ENCODE measurements around the gene MYRF. TPM values are rescaled to one million over a fixed set of nuclear protein-coding genes. Genes with fewer than 3 reads are reported as not detected.

The MYRF gene
- polyA plus RNA-seq, 10 donors: 0.48 to 2.2 (median 1.1) TPM

DNA sequence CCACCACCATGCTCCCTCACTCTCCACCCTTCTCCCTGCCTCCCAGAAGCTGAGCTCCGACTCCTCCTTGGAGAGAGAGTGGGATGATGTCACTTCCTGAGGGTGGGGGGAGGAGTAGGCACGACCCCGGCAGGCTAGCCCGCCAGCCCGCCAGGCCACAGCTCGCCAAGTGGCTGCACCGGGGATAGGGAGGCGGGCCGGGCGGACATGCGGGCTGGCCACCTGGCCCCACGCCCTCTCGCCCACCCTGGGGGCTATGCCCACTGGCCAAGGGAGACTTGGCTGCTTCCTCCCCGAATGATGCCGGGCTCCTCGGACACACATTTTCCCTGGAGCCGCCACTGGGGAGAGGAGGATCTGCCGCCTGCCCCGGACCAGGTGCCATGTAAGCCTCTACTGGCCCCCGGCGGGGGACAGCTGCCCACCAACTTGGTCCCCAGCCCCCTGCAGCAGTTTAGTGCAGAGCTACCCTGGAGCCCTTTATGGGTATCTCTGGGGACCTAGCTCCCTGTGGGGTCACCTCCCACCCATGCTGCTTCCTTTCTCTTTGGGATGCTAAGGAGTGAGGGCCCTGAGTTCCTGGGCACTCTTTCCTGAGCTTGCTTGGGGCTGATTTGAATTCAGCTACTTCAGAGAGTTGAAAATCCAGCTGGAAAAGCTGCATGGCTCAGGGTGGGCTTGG is 33.7 kb upstream of the MYRF start:
- DNase-seq: peak; percentile 68 to 89 (median 70)

DNA sequence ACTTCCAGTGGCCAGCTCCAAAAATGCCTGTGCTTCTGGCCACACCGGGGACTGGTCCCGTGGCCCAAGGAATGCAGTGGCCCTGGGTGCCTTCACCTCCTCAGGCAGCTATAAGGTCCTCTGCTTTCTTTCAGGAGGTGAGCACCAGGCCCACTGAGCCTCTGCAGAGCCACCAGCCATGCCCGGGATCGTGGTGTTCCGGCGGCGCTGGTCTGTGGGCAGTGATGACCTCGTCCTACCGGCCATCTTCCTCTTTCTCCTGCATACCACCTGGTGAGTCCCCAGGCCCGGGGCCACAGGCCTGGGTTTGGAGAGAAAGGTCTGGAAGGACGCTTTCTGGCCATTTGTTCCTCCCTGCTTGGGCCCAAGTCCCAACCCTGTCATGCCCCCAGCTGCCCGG is 32.5 kb upstream of the MYRF start:
- DNase-seq: no peak

DNA sequence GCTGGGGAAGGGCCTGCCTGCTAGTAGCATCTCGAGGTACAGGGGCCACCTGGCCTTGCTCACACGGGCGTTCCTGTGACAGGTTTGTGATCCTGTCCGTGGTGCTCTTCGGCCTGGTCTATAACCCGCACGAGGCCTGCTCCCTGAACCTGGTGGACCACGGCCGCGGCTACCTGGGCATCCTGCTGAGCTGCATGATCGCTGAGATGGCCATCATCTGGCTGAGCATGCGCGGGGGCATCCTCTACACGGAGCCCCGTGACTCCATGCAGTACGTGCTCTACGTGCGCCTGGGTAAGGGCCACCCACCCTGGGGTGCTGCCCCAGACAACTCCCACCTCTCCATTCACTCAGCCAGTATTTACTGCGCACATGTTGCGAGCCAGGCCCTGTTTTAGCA is 31.8 kb upstream of the MYRF start:
- no peak for DNase-seq

DNA sequence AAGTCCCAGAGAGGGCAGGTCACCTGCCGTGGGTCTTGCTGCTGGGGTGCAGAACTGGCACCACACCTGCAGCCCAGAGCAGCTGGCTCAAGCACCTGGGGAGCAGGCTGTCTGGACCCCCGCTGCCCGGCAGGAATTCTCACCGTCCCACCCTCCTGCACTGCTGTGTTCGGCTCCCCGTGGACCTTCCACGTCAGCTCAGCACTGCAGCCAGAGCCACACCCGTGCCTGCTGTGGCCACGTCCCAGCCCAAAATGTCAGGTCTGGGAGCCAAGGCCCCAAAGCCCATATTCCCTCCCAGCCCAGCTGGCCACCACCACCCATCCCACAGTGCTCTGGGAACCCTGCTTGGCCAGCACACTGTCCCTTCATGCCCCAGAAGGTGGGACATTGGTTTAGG is 28.0 kb upstream of the MYRF start:
- DNase-seq: no peak

DNA sequence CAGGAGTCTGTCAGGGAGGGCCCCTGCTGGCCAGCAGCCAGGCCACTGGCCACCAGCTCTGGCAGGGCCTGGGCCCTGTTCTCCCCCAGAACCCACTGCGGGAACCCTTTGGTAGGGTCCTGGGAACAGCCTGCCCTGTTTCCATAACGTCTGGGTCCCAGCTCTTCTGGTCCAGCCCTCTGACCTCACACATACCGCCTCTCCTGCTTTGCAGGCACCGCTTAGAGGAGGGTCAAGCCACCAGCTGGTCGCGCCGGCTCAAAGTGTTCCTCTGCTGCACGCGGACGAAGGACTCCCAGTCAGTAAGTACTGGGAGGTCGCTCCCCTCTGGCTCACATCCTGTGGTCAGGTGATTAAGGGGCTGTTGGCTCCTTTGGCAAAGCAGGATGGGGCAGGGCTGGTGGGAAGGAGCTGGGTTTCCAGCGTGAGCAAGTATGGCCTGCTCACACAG is 26.6 kb upstream of the MYRF start:
- no peak for DNase-seq

DNA sequence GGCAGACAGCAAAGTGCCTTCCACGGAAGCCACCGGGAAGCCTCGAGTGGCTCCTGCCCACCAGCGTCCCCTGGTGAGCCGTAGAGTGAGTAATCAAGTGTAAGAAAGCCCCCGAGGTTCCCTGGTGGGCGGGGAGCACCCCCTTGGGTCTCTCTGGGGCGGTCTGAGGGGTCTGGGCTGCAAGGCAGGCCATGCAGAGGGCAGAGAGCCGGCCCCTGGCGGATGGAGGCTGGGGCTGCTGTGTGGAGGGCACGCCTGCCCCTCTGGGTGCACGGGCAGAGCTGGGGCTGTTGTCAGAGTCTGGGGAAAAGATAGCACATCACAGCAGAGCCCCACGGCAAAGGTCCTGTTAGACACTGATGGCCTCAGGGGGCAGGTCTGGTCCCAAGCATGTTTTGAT is 25.7 kb upstream of the MYRF start:
- DNase-seq: no peak

DNA sequence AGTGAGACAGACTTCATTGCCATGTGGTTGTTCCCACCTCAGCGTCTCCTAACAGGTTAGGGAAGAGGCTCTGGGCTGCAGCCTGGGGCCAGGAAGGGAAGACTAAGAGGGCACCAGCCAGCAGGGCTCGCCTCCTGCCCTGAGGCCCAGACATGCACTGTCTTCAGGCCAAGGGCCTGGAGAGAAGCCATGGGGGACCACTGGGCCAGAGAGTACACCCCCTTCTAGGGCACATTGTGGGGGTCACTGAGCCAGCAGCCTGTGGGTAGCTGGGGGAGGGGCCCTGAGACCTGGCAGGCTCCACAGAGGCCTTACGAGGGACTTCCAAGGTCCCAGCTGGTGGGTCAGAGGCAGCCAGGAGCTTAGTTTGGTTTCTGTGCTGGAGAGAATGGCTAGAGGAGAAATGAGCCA is 25.0 kb upstream of the MYRF start:
- no peak for DNase-seq

DNA sequence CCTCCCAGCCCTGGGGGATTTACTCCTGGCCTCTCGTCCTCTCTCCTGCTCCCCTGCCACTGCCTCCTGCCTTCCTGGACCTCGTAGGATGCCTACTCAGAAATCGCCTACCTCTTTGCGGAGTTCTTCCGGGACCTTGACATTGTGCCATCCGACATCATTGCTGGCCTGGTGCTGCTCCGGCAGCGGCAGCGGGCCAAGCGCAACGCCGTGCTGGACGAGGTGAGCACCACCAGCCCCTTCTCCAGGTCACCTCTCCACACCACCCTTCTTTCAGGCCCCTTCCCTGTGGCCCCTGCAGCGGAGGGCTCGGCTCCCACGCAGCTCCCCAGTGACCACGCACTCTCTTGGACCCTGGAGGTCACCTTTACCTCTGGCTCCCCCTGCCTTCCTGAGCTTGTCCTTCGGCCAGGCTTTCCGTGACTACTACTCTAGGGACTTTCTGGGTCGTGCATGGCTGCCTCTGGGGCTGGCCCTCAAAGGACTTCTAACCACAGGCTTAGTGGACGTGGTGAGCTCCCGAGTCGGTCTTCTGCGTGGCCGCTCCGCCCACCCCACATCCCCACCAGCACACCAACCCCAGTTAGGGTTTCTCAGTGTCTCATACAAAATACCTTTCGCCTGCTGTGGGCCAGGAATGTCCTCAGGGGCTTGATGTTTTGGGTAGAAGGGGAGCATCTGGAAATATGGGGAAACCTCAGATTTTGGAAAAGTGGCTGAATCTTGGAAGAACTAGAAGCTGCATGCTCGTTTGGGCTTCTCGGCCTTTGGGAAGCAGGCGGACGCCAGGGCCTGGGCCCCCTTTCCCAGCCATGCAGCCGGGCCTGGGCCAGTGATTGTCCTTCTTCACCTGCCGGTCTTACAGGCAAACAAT is 24.1 kb upstream of the MYRF start:
- DNase-seq: no peak

DNA sequence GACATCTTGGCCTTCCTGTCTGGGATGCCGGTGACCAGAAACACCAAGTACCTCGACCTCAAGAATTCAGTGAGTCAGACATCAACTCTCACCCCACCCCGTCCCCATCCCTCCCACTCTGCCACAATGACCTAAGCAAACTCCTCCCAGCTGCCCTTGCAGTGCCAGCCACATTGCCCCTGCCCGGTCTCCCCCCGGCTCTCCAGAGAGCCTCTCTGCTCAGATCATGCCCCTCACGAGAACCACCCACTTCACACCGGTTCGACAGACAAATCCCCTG is 23.6 kb upstream of the MYRF start:
- no peak for DNase-seq

DNA sequence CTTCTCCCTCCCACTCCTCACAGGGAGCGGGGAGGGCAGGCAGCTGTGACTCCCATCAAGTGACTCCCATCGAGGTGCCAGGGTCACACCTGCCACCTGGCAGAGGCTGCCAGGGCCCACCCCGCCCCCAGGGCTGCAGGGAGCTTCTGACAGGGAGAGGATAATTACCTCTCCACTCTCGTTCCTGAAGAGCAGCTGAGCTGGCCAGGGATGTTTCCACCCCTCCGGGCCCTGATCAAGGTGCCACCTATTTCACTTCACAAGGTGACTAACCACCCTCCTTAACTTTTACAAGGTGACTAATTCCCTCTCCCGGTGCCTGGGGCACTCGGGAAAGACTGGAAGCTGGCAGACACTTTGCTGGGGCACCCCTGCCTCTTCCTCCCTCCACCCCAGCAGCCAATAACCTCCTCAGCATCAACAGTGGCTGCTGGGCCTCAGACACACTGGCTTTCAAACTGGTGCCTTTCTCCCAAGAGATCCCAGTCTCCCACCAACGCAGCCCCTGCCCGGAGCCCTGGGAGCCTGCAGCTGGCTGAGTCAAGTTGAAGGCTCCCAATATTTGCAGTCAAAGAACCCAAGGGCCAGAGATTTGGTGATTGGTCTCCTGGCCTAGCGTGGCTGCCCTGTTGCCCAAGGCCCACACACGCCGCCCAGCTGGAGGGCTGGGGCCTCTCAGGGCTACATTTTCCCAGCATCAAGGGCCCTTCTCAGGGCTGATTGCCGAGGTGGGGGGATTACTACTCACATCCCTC is 22.0 kb upstream of the MYRF start:
- DNase-seq: no peak

DNA sequence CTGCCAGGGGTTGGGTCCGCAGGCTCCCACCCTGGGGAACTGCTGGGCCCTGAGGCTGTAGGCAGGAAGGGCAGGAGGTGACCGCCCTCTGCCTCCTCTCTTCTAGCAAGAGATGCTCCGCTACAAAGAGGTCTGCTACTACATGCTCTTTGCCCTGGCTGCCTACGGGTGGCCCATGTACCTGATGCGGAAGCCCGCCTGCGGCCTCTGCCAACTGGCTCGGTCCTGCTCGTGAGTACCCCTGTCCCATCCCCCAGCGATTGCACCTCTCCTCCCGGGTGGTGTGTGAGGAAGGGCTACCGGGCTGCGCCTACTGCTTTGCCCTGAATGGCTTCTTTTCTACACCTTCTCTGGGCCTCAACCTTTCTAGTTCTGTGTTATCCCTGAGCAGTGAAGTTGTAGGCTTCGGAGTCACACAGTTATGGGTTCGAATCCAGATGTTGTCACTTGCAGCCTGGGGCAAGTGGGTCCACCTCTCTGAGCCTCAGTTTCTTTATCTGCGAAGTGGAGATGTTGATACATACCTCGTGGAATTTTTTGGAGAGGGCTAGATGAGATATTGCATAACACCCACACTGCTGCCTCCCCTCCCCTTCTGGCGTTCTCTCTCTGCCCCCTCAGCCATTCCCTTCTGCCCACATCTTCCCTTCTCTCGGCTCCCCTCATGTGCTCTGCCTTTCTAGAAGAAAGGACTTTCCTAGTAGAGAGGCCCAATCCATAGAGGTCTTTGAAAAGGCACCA is 21.1 kb upstream of the MYRF start:
- no peak for DNase-seq

DNA sequence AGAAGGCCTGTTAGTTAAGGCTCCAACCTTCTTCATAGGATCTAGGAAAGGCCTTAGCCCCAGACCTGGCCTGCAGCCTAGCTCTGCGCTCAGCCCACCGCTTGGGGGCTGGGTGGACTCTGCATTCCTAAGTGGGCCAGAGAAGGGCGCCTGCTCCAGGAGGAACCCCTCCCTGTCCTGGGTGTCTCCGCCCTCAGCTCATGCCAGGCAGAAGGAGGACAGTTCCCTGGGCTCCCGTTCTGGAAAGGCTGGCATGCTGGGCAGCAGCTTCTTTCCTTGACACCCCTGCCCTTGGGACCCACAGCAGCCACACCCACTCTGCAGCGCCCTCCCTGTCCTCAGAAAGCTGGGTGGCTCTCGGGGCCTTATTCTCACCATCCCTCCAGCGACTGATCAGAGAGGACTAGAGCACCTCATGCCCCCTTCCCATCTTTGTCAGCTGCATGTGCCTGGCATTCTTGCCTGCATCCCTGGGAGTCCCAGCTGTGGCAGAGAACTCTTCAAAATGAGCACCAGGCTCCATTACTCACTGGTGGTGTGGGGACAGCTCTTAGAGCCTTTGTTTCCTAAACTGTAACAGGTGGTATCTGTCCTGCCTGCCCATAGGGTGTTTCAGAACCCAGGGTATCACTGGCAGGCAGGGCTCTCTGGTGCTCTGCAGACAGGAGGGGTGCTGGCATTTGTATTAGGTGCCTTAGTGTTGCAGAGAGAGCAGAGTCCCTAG is 20.3 kb upstream of the MYRF start:
- DNase-seq: peak in 1 of 3 donors; percentile 43

DNA sequence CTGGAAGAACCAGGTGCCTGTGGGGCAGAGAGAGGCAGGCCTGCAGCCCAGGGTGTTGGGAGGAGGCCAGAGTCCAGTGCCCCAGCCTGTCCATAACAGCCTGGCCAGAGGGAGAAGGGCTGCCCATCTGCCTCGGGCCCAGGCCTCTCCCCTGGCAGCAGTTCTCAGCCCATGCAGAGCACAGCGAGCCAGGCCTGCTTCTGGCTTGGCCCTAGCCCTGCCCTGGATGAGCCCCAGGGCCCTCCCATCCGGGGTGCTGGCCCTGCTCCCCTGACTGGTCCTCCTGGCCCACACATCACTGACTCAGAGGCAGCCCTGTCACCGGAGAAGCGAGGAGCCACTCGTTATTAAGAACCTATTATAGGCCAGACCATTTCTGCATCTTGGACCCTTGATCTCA is 19.7 kb upstream of the MYRF start:
- DNase-seq: no peak

DNA sequence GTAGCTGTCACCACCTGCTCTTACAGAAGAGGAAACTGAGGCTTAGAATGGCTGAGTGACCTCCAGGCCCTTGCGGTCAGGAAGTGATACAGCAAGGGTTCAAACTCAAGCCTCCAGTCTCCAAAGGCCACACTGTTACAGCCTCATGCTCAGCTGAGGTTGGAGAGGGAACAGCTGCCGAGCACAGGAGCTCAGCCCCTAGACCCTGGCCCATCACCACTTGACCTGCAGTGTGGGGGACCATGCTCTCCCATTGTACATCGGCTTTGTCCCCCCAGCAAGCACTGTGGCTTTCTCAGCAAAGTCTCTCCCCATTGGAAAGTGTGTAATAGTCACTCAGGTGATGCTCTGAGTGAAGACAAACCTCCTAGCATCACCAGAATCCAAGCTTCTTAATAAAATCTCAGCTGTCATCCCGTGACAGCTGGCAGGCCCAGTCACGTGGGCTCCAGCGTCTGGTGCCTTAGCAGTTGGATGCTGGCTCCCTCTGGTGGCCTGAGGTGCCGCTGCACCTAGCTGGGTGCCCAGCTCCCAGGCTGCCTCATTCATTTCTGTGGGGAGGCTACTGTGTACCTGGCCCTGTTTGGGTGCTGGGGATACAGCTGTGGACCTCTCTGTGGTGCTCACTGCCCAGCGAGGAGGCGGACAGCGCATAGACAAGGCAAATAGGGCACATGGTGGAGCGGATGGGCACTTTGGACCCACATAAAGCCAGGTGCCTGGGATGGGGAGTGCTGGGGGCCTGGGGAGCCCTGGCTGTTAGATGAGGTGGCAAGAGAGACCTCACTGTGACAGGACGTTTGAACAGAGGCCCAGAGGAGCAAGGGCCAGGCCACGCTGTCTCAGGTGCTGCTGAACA is 19.1 kb upstream of the MYRF start:
- peak; percentile 83 to 93 (median 88) for DNase-seq

DNA sequence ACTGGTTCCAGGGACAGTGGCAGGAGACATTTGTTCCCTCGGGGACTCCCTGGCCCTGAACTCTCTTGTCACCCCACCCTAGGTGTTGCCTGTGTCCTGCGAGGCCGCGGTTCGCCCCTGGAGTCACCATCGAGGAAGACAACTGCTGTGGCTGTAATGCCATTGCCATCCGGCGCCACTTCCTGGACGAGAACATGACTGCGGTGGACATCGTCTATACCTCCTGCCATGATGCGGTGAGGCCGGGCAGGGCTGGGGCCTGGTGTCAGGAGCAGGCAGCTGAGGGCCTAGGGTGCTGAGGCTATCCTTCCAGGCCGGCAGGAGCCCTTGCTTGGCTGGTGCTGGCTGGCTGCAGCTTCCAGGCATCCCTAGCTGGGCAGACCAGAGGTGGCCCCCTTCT is 17.7 kb upstream of the MYRF start:
- DNase-seq: no peak

DNA sequence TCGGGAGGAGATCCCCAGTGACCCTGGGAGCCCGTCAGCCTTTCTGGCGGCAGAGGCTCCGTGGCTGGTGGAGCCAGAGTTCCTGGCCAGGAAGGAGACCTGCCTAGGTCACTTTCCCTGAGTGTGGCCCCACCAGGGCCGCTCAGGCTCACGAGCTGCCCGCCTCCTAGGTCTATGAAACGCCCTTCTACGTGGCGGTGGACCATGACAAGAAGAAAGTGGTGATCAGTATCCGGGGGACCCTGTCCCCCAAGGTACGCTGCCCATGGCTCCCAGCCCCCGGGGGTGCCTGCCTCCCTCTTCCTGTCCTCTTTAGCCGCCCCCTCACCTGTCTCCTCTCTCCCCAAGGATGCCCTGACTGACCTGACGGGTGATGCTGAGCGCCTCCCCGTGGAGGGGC is 17.0 kb upstream of the MYRF start:
- no peak for DNase-seq

DNA sequence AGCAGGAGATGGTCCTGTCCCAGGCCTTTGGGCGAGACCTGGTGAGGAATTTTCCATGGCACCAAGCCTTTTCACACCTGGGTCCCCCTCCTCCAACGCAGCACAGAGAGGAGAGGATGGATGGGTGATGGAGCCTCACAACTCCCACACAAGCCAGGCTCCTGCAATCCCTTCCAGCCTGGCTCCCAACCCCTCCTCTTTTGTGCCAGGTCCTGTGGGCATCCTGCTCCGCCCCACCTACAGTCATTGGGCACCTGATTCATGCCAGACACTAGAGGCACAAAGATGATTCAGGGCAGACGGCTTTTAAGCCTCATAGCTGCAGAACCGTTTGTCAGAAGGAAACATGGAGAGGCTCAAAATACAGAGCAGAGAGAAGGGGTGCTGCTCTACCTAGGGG is 16.1 kb upstream of the MYRF start:
- DNase-seq: no peak

DNA sequence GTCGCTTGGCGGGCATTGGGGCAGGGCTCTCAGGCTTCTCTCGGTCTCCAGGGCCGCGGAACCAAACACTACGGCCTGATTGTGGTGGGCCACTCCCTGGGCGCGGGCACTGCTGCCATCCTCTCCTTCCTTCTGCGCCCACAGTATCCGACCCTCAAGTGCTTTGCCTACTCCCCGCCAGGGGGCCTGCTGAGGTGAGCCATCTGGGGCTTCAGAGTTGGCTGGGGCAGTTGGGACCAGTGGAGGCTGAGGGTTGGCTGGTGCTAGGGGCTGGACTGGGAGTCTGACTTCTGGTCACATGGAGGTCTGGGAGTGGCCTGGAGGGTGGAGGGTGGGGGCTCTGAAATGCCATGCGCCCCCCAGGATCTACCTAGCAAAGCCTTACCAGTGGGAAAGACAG is 15.3 kb upstream of the MYRF start:
- DNase-seq: no peak

DNA sequence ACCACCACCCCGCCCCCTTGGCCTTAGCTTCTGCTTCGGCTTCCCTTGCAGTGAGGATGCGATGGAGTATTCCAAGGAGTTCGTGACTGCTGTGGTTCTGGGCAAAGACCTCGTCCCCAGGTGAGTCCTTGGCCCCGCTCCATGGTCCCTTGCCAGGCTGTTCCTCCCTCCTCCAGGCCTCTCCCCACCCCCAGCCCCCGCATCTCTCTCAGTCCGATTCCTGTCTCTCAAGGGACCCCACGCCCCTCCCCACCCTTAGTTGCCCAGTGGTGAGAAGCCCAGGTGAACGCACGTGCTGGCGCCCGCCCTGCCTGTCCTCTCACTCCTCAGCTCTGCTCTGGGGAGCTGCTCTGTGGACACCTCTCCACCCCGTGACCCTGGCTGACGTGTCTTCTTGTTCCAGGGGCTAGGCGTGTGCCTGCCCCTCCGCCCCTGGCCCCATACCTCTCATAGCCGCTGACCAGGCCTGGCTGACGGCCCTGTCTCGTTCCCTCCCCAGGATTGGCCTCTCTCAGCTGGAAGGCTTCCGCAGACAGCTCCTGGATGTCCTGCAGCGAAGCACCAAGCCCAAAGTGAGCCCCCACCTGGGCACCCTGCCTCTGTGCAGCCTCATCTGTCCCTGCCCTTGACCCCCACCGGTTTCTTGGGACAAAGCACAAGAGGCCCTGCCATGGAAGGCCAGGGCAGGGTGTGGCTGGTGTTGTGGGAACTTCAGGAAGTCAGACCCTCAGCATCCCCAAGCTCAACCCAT is 14.6 kb upstream of the MYRF start:
- DNase-seq: peak in 1 of 3 donors; percentile 43

DNA sequence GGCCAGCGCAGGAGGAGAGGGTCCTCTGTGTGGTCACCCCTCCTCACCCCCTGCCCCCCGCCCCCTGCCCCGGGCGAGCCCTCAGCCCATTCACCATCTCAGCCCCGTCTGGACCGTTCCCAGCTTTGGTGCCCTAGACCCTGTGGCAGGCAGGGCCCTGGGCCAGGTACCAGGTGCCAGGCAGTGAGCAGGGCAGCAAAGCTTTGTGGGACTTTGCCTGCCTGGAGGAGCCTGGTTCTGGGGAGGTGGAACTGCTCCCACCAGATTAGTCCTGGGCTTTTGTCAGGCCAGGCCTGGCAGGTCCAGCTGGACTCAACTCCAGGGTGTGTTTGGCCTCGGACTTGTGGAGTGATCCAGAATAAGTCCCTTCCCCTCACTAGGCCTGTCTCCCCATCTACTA is 13.7 kb upstream of the MYRF start:
- no peak for DNase-seq
